K562 (cell line): ENCODE data around the gene PDCD11. TPM values are rescaled to one million over a fixed set of nuclear protein-coding genes. Genes with fewer than 3 reads are reported as not detected.

Source experiments
- CAMTA2 ChIP-seq: fragments of 250-450 bp; sonication (Bioruptor Pico); conservative IDR thresholded peaks from 2 replicates; pipeline ENCODE4 v1.5.1; 2022
- CSDE1 ChIP-seq, 2 experiments: fragments of 450-650 bp; IDR thresholded peaks; 2 replicates each; pipeline ENCODE4 v1.6.1; 2016; ENCODE audit warnings: mild to moderate bottlenecking in 1 of 2
- GTF2A2 ChIP-seq: IDR thresholded peaks from 2 replicates; pipeline ENCODE4 v1.6.1; 2016; ENCODE audit warnings: mild to moderate bottlenecking, missing genetic modification characterization, missing compliant biosample characterization
- HCFC1 ChIP-seq: IDR thresholded peaks from 2 replicates; pipeline ENCODE4 v1.6.1; 2012; ENCODE audit warnings: low read depth, low read length, improper control_type of control experiment
- MAZ ChIP-seq, 2 experiments: fragments of 450-650 bp in 1 of 2; sonication (generic) in 1 of 2; formaldehyde crosslinking; IDR thresholded peaks in 1 of 2; conservative IDR thresholded peaks in 1 of 2; 2 replicates each; pipeline versions ENCODE4 v1.4.0 to v1.5.0; 2020; ENCODE audit warnings: mild to moderate bottlenecking in 1 of 2, missing genetic modification reagents in 1 of 2
- NCOA1 ChIP-seq: fragments of 450-650 bp; IDR thresholded peaks from 2 replicates; pipeline ENCODE4 v1.6.1; 2016; ENCODE audit warnings: low read depth
- POLR2B ChIP-seq: fragments of 450-650 bp; IDR thresholded peaks from 2 replicates; pipeline ENCODE4 v1.6.1; 2018; ENCODE audit warnings: low read depth; ENCODE audit not compliant: partially characterized antibody
- POLR2H ChIP-seq: IDR thresholded peaks from 2 replicates; pipeline ENCODE4 v1.6.1; 2016; ENCODE audit warnings: missing genetic modification characterization, low read depth, mild to moderate bottlenecking, control low read depth, missing compliant biosample characterization, moderate library complexity
- RBM34 ChIP-seq: fragments of 200-400 bp; formaldehyde crosslinking; IDR thresholded peaks from 2 replicates; pipeline ENCODE4 v1.6.1; 2018; ENCODE audit warnings: low read length, borderline replicate concordance; ENCODE audit not compliant: insufficient read depth
- REST ChIP-seq, 2 experiments: fragments of 450-650 bp; formaldehyde crosslinking in 1 of 2; IDR thresholded peaks; 2 replicates each; pipeline versions ENCODE4 v1.4.0 to v1.6.1; 2014 to 2020; ENCODE audit warnings: mild to moderate bottlenecking in 2 of 2, borderline replicate concordance in 1 of 2, low read depth in 1 of 2
- SIN3B ChIP-seq: fragments of 450-650 bp; IDR thresholded peaks from 2 replicates; pipeline ENCODE4 v1.6.1; 2017; ENCODE audit warnings: low read depth, mild to moderate bottlenecking, moderate library complexity
- SMAD3 ChIP-seq: fragments of 450-650 bp; formaldehyde crosslinking; conservative IDR thresholded peaks from 2 replicates; pipeline ENCODE4 v1.4.0; 2020; ENCODE audit warnings: mild to moderate bottlenecking
- SPI1 ChIP-seq: IDR thresholded peaks from 2 replicates; pipeline ENCODE4 v1.6.1; 2011; ENCODE audit warnings: low read depth, low read length, control low read depth, borderline replicate concordance
- TAF7 ChIP-seq: fragments of 450-650 bp; IDR thresholded peaks from 2 replicates; pipeline ENCODE4 v1.6.1; 2016; ENCODE audit warnings: missing genetic modification characterization, missing compliant biosample characterization
- TAF9B ChIP-seq: fragments of 450-650 bp; IDR thresholded peaks from 2 replicates; pipeline ENCODE4 v1.6.1; 2018; ENCODE audit warnings: mild to moderate bottlenecking; ENCODE audit not compliant: partially characterized antibody
- TCF7L2 ChIP-seq: fragments of 150-350 bp; IDR thresholded peaks from 2 replicates; pipeline ENCODE4 v1.6.1; 2016; ENCODE audit warnings: low read depth, mild to moderate bottlenecking, low read length, moderate library complexity
- ZNF146 ChIP-seq: IDR thresholded peaks from one replicate; pipeline ENCODE4 v1.6.1; 2018; ENCODE audit warnings: missing compliant biosample characterization; ENCODE audit not compliant: unreplicated experiment
- ZNF253 ChIP-seq: fragments of 250-450 bp; sonication (Bioruptor Pico); conservative IDR thresholded peaks from 2 replicates; pipeline ENCODE4 v1.6.1; 2021; ENCODE audit warnings: mild to moderate bottlenecking
- polyA plus RNA-seq, 8 experiments: library from polyadenylated mRNA; depleted of rRNA in 4 of 8; stranded (reverse) in 5 of 8; unstranded in 3 of 8; fragments of >200 nt; fragmentation: Nextera tagmentation in 2 of 8; fragmentation: Illumina TruSeq in 1 of 8; extraction: Ambion mirVana in 2 of 8; extraction: Trizol in 1 of 8; gene quantifications; 2 replicates each; pipeline versions ENCODE4 v1.2.1 to v1.2.3, GENCODE V29; 2011 to 2014; ENCODE audit warnings: inconsistent platforms in 1 of 8, missing spikeins in 1 of 8
- total RNA-seq, 7 experiments: library from RNA; depleted of rRNA in 6 of 7; stranded (reverse); fragments of >200 nt in 6 of 7; fragmentation: Illumina TruSeq in 2 of 7; extraction: Trizol in 2 of 7; gene quantifications; 2 replicates each; pipeline versions ENCODE4 v1.2.1 to v1.2.3, GENCODE V29; 2011 to 2021; ENCODE audit warnings: low replicate concordance in 1 of 7
- TF ChIP-seq, protein P1 (sequence below): fragments of 450-650 bp; IDR thresholded peaks from 2 replicates; pipeline ENCODE4 v1.6.1; 2014; ENCODE audit warnings: low read depth, mild to moderate bottlenecking, moderate library complexity, borderline replicate concordance

The PDCD11 gene
- total and polyA plus RNA-seq, 9 of the 15 experiments (the other 6 are each of a cell fraction or from before 2014, with no cell fraction given): 14.8 to 73.8 (median 50.0) TPM

DNA sequence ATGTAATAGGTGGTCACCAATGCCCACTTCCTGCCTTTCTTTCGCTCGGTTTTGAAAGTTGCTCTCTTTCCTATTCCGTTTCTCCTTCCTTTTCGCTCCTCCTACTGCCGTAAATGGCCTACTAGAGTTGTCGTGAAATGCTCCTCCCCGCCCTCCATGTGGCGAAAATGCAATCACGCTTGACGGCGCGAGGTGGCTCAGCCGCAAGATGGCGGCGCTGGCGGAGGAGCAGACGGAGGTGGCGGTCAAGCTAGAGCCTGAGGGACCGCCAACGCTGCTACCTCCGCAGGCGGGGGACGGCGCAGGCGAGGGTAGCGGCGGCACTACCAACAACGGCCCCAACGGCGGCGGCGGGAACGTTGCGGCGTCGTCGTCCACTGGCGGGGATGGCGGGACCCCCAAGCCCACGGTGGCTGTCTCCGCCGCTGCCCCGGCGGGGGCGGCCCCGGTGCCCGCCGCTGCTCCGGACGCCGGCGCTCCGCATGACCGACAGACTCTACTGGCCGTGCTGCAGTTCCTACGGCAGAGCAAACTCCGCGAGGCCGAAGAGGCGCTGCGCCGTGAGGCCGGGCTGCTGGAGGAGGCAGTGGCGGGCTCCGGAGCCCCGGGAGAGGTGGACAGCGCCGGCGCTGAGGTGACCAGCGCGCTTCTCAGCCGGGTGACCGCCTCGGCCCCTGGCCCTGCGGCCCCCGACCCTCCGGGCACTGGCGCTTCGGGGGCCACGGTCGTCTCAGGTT is 28.5 kb upstream of the PDCD11 start, which contains the start of gene TAF5 (continued):
- TF ChIP-seq REST (IDR thresholded peaks at IDR 0.05; ENCODE audit: borderline replicate concordance) (peak; percentile 42), REST (CRISPR knock-in tag; IDR thresholded peaks at IDR 0.05; ENCODE audit: low read depth) (no peak), POLR2H (tag) (peak; percentile 94; the same call in 1 of the 2 replicates), CAMTA2 (CRISPR knock-in tag) (0 out of 2 replicates have a peak, but pooled peaks have one; percentile 58), SMAD3 (CRISPR knock-in tag) (no peak), ZNF253 (CRISPR knock-in tag) (no peak), ZNF146 (CRISPR knock-in tag) (no peak), HCFC1 (peak; percentile 57), NCOA1 (no peak), POLR2B (peak; percentile 91), MAZ (CRISPR knock-in tag; conservative IDR thresholded peaks at IDR 0.05 in 1 of 2, IDR thresholded peaks at IDR 0.05 in 1 of 2) (peak; percentile 64 to 76; a peak in 3 of 4 replicates), GTF2A2 (tag) (peak; percentile 66; the same call in 1 of the 2 replicates), TCF7L2 (peak; percentile 46), TAF9B (peak; percentile 100), SIN3B (peak; percentile 65), CSDE1 (IDR thresholded peaks at IDR 0.05) (peak in 1 of 2 experiments; percentile 60; a peak in 2 of 4 replicates), RBM34 (no peak), TAF7 (peak; percentile 99), SPI1 (peak; percentile 50; the same call in 1 of the 2 replicates)
- TF ChIP-seq, protein P1, sequence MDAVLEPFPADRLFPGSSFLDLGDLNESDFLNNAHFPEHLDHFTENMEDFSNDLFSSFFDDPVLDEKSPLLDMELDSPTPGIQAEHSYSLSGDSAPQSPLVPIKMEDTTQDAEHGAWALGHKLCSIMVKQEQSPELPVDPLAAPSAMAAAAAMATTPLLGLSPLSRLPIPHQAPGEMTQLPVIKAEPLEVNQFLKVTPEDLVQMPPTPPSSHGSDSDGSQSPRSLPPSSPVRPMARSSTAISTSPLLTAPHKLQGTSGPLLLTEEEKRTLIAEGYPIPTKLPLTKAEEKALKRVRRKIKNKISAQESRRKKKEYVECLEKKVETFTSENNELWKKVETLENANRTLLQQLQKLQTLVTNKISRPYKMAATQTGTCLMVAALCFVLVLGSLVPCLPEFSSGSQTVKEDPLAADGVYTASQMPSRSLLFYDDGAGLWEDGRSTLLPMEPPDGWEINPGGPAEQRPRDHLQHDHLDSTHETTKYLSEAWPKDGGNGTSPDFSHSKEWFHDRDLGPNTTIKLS: peak; percentile 33; the same call in 1 of the 2 replicates
